ENCODE measurements around the gene DIO3. TPM values are rescaled to one million over a fixed set of nuclear protein-coding genes. Genes with fewer than 3 reads are reported as not detected.

The DIO3 gene
- total RNA-seq, 1 experiment from 2014 or later: 2.3 TPM

GRCh38 chr14:101604935-101605780, 43.9 kb downstream of the DIO3 start:
- peaks cover 66% of the 10 kb centered on the region for H3K27me3 Mint-ChIP-seq (ENCODE audit: unreplicated experiment)
- no peaks in the 10 kb centered on the region for H3K4me1 Mint-ChIP-seq (ENCODE audit: low read depth, unreplicated experiment)
- TF ChIP-seq, protein P1, sequence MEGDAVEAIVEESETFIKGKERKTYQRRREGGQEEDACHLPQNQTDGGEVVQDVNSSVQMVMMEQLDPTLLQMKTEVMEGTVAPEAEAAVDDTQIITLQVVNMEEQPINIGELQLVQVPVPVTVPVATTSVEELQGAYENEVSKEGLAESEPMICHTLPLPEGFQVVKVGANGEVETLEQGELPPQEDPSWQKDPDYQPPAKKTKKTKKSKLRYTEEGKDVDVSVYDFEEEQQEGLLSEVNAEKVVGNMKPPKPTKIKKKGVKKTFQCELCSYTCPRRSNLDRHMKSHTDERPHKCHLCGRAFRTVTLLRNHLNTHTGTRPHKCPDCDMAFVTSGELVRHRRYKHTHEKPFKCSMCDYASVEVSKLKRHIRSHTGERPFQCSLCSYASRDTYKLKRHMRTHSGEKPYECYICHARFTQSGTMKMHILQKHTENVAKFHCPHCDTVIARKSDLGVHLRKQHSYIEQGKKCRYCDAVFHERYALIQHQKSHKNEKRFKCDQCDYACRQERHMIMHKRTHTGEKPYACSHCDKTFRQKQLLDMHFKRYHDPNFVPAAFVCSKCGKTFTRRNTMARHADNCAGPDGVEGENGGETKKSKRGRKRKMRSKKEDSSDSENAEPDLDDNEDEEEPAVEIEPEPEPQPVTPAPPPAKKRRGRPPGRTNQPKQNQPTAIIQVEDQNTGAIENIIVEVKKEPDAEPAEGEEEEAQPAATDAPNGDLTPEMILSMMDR (IDR thresholded peaks at IDR 0.05; ENCODE audit: unreplicated experiment): no peak
- DNase-seq: no peak
- H3K9me3 Mint-ChIP-seq (ENCODE audit: low read depth, unreplicated experiment): no peaks in the 10 kb centered on the region
- intact Hi-C loops (cut with micrococcal nuclease; ENCODE audit: unreplicated experiment): no loop called here
- H3K36me3 Mint-ChIP-seq (ENCODE audit: insufficient read depth, unreplicated experiment): no peaks in the 10 kb centered on the region
- CTCF ChIA-PET: interaction anchor here (0.5 kb wide), 1 partner anchor 128 kb away, joined by 3 read pairs; no protein-coding TSS in a partner anchor
- no peak overlapping the region for H3K27ac Mint-ChIP-seq (ENCODE audit: unreplicated experiment)
- no peak overlapping the region for H3K4me3 Mint-ChIP-seq (ENCODE audit: low read depth, unreplicated experiment)
- BruUV-seq (replicated peaks): no TSS peak

- Mint-ChIP-seq H3K4me3 (ENCODE audit: low read depth, unreplicated experiment) (no peak overlapping the region), H3K36me3 (ENCODE audit: insufficient read depth, unreplicated experiment) (no peaks in the 10 kb centered on the region), H3K27me3 (ENCODE audit: unreplicated experiment) (peaks cover 66% of the 10 kb centered on the region), H3K4me1 (ENCODE audit: low read depth, unreplicated experiment) (no peaks in the 10 kb centered on the region), H3K27ac (ENCODE audit: unreplicated experiment) (no peak overlapping the region), H3K9me3 (ENCODE audit: low read depth, unreplicated experiment) (no peaks in the 10 kb centered on the region)
- intact Hi-C loops (cut with micrococcal nuclease; ENCODE audit: unreplicated experiment): no loop called here
- CTCF ChIA-PET: no interaction called here
- BruUV-seq (replicated peaks): no TSS peak
- TF ChIP-seq, protein P1 (IDR thresholded peaks at IDR 0.05; ENCODE audit: unreplicated experiment): no peak
- no peak for DNase-seq
These were observed 44.5 kb downstream of the DIO3 start for GRCh38 chr14:101605836-101606235.

Other genes starting within 250 kb of the DIO3 start
- 108 and 120 TPM in 2 replicates for gene PPP2R5C, start 200.2 kb downstream of the DIO3 start, total RNA-seq (2022)

Measured in Calu3 (cell line).